Measurements from ENCODE around the gene PTCRA.

Gene PTCRA

GRCh38 chr6:42973926-42974325, 58.1 kb downstream of the PTCRA start:
- no peak for DNase-seq (ENCODE audit: low read depth)

- DNase-seq (ENCODE audit: low read depth), result no peak
These were observed 59.2 kb downstream of the PTCRA start for GRCh38 chr6:42974919-42975505.
